NCI-H2171 treated with DMSO at 0.1 percent for 48 hours (cell line): ENCODE data around the gene BNIPL.

Experiments
- DNase-seq: peaks from one replicate; lab custom pipeline; 2025; lab: John Stamatoyannopoulos, UW

BNIPL gene

GRCh38 chr1:151009674-151010345 lies 26.6 kb upstream of the BNIPL start:
- DNase-seq: no peak

GRCh38 chr1:151010346-151010726 lies 26.1 kb upstream of the BNIPL start:
- DNase-seq: no peak

GRCh38 chr1:151011154-151011850 lies 25.1 kb upstream of the BNIPL start:
- no peak for DNase-seq

- DNase-seq: no peak
Measured at GRCh38 chr1:151012684-151013471, 23.5 kb upstream of the BNIPL start.

DNA sequence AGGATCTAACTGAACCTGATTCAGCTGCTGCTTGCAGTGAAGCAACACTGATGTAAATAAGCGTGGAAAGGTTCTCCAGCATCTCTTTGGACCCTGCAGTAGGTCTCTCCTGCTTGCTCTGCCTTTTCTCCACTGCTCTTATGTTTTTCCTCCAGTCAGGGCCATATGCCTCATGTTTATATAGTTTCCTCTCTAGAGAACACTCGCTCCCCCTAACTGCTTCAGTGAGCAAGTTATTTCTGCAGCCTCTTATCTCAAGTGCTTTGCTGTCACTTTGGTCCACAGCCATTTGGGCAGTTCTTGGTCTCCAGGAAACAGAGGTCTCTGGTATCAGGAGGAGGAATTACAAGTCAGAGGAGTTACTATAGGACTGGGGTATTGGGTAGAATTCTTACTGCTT lies 22.9 kb upstream of the BNIPL start:
- peak; percentile 92 for DNase-seq

GRCh38 chr1:151024540-151025146 lies 11.7 kb upstream of the BNIPL start:
- DNase-seq: peak; percentile 10

- DNase-seq: no peak
Measured at GRCh38 chr1:151026460-151026859, 9.9 kb upstream of the BNIPL start.

- no peak for DNase-seq
Measured at GRCh38 chr1:151032164-151032563, 4.2 kb upstream of the BNIPL start.

DNA sequence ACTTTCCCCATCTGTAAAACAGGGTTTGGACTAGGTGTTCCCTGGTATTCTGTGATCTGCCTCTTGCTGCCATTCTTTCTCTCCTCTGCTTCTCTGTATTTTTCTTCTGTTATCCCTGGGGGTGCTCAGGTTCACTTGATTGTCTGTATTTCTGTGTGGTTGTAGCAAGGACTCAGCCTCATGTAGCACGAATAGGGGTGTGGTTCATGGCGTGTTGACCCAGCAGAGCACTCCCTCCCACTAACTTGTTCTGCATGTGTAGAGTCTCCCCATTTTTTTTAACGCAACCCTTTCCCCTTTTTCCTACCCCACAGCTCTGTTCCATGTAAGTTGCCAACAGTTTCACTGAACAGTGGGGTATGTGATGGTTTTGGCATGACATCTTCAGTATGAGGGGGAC lies 1.2 kb upstream of the BNIPL start:
- DNase-seq: no peak

DNA sequence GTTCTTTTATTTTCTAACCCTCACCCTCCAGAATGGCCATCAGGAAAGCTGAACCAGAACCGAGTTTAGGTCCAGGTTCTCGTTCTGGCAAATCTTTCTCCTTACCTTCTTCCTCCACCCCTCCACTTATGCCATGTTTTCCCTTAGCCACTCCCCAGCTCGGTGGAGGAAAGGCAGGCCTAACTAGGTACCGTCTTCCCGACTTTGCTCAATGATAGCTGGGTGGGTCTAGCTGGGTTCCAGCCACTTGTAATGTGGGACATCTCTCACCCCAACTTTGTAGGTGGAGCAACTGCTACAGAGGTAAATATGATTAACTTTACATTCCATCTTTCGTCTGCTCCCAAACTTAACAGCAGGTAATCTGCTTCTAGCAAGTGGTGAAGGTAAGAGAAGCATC lies 646 bp downstream of the BNIPL start:
- DNase-seq: no peak

- no peak for DNase-seq
Measured at GRCh38 chr1:151039521-151039920, 3.1 kb downstream of the BNIPL start.

GRCh38 chr1:151043163-151043562 lies 6.8 kb downstream of the BNIPL start:
- no peak for DNase-seq

DNA sequence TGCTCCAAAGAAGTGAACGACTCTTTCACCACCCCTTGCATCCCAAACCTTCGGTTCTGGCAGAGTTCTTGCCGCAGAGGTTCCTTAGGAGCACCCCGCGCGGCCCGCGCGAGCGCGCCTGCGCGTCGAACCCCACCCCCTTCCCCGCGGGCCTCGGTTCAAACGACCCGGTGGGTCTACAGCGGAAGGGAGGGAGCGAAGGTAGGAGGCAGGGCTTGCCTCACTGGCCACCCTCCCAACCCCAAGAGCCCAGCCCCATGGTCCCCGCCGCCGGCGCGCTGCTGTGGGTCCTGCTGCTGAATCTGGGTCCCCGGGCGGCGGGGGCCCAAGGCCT lies 11.2 kb downstream of the BNIPL start, which contains the start of gene C1orf56:
Gene C1orf56, plus strand, starts transcription at position 161 of the 334 bp plus-strand sequence. Its CDS starts 97 bp downstream, at position 258.
- peak; percentile 69 for DNase-seq

GRCh38 chr1:151047925-151048644 lies 11.7 kb downstream of the BNIPL start:
- peak; percentile 52 for DNase-seq

GRCh38 chr1:151048645-151049032 lies 12.3 kb downstream of the BNIPL start:
- DNase-seq: no peak

- no peak for DNase-seq
Measured at GRCh38 chr1:151049458-151049857, 13.1 kb downstream of the BNIPL start.

GRCh38 chr1:151050051-151050688 lies 13.8 kb downstream of the BNIPL start:
- DNase-seq: no peak

- no peak for DNase-seq
Measured at GRCh38 chr1:151051356-151052009, 15.1 kb downstream of the BNIPL start.

- DNase-seq: no peak
Measured at GRCh38 chr1:151054971-151055547, 18.7 kb downstream of the BNIPL start.

DNA sequence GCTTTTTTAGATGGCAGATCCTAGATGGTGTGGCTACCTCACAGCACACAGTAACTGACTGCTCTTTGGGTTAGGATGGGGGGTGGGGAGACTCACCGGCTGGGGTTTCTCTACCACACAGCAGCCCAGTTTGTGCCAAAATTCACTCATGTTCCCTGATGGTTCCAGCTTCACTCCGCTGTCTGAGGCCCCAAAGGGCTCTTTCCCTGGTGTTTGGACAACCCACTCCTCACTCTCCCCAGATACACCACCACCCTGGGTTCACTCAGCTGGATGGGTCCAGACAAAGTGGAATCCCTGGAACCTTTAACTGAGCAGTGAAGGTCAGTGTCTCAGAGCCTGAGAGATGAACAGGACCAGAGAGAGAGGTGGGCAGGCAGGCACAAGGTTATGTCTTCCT lies 19.2 kb downstream of the BNIPL start:
- DNase-seq: no peak

DNA sequence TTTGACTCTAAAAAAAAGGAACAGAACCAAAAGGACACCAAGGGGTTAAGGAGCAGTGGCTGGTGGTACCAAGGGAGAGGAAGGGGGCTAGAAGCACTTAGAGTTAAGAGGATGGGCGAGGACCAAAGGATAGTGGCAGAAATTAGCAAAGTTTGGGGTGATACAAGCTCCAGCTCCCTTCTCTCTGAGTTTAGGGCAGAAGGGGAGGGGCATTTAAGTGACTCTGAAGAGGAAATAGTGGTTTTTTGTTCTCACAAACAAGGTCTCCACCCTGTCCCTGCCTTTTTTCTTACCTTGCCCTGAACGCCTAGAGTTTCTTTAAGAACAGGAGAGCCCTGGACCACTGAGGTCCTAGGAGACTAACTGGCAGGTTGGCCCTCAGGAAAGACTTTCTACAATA lies 19.8 kb downstream of the BNIPL start:
- DNase-seq: no peak
